Adrenal gland (tissue), 12 donors: Measurements from ENCODE around the gene FILIP1. TPM values are rescaled to one million over a fixed set of nuclear protein-coding genes. Genes with fewer than 3 reads are reported as not detected.

Source experiments
- DNase-seq, 7 donors: peaks; one replicate each; pipeline ENCODE4 v3.0.0-alpha.2; 2019 to 2020
- H3K27ac ChIP-seq, 5 donors: fragments of 200-600 bp; sonication (generic) in 4 of 5; 1 replicate in 3 of 5; 2 replicates in 2 of 5; pipeline versions ENCODE4 v1.5.1 to v1.8.0; 2016 to 2020; ENCODE audit warnings: mild to moderate bottlenecking in 1 of 5
- H3K27me3 ChIP-seq: fragments of 200-600 bp; 2 replicates; pipeline ENCODE4 v1.8.0; 2021
- H3K36me3 ChIP-seq, 2 donors: fragments of 200-600 bp; replicated peaks in 1 of 2; 1 replicate in 1 of 2; 2 replicates in 1 of 2; pipeline versions ENCODE4 v1.5.1 to v1.8.0; 2018 to 2022
- H3K4me1 ChIP-seq, 2 donors: fragments of 200-600 bp; replicated peaks in 1 of 2; 1 replicate in 1 of 2; 2 replicates in 1 of 2; pipeline versions ENCODE4 v1.5.1 to v1.8.0; 2018 to 2021
- H3K4me3 ChIP-seq, 4 donors: fragments of 200-600 bp; sonication (generic) in 3 of 4; one replicate each; pipeline ENCODE4 v1.5.1; 2016 to 2018
- H3K9me3 ChIP-seq, 3 donors: fragments of 200-600 bp; sonication (generic) in 1 of 3; replicated peaks in 1 of 3; 1 replicate in 2 of 3; 2 replicates in 1 of 3; pipeline versions ENCODE4 v1.5.1 to v1.8.0; 2016 to 2021
- POLR2A ChIP-seq, 2 donors: fragments of 450-650 bp; IDR thresholded peaks; one replicate each; pipeline ENCODE4 v1.6.1; 2017; ENCODE audit warnings: antibody characterized with exemption in 2 of 2, mild to moderate bottlenecking in 2 of 2, moderate library complexity in 1 of 2
- WGBS, 4 donors: extraction: QIAGEN DNeasy Blood & Tissue Kit in 2 of 4; methylation state at CpG; one replicate each; pipeline versions ENCODE4 v1.1.5 to v1.1.7; 2013 to 2017; 5-methylcytosine and 5-hydroxymethylcytosine counted together
- intact Hi-C, 2 donors: fragments of 100-400 bp; cut with DNase I; formaldehyde crosslinking; loops; one replicate each; pipeline versions ENCODE4 v1.14.1 to v1.15.0; 2022 to 2023
- polyA plus RNA-seq, 3 donors: library from polyadenylated mRNA; stranded (reverse); fragments of 200-250 nt in 2 of 3; fragments of 350-450 nt in 1 of 3; fragmentation: Illumina TruSeq in 1 of 3; extraction: RNeasy Lipid Tissue Mini Kit (QIAGEN cat#74804) in 1 of 3; gene quantifications; one replicate each; pipeline ENCODE4 v1.2.3, GENCODE V29; 2013 to 2014
- total RNA-seq, 9 donors: library from RNA; depleted of rRNA in 4 of 9; stranded (reverse); fragments of >200 nt in 4 of 9; fragments of 120-200 nt in 1 of 9; fragmentation: NEBNext Ultra II Directional in 1 of 9; extraction: Animal tissue kit (Norgen Biotek cat#: 25700) in 1 of 9; gene quantifications; one replicate each; pipeline versions ENCODE4 v1.1.0 to v1.2.4, GENCODE V29; 2013 to 2023
- TF ChIP-seq, protein P1 (sequence below), 6 experiments: fragments of 450-650 bp in 4 of 6; fragments of 200-600 bp in 2 of 6; sonication (generic) in 1 of 6; IDR thresholded peaks; 1 replicate in 5 of 6; 2 replicates in 1 of 6; pipeline versions ENCODE4 v1.5.1 to v1.8.0; 2016 to 2021; ENCODE audit warnings: antibody characterized with exemption in 6 of 6, mild to moderate bottlenecking in 2 of 6, moderate library complexity in 1 of 6
- donor health status: healthy with polysubstance abuse.
- donor health status: Bipolar disorder and iron deficiency.
- donor health status: DM: yes; HTN: yes; CAD: no.
- donor health status: DM: no; HTN: no; CAD: no.
- donor health status: DM: no; HTN: no; CAD: no.
- donor health status: DM: yes; HTN: yes; CAD: no.

The FILIP1 gene
- total and polyA plus RNA-seq, 12 donors: 0.94 to 8.0 (median 2.3) TPM

DNA sequence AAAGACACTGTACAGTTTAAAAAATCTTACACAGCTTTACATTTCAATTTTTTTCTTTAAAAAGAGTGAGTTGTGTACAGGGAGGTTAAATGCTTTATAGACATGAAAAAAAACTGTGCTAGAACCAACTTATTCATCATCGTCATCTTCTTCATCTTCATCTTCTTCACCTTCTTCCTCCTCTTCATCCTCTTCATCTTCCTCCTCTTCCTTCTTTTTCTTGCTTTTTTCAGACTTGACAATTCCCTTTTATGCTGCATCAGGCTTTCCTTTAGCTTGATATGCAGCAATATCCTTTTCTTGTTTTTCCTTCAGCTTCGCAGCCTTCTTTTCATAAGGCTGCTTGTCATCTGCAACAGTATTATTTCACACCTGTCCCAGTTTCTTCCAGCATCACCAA is 174.7 kb downstream of the FILIP1 start:
- TF ChIP-seq POLR2A (IDR thresholded peaks at IDR 0.05): no peak
- TF ChIP-seq, protein P1, sequence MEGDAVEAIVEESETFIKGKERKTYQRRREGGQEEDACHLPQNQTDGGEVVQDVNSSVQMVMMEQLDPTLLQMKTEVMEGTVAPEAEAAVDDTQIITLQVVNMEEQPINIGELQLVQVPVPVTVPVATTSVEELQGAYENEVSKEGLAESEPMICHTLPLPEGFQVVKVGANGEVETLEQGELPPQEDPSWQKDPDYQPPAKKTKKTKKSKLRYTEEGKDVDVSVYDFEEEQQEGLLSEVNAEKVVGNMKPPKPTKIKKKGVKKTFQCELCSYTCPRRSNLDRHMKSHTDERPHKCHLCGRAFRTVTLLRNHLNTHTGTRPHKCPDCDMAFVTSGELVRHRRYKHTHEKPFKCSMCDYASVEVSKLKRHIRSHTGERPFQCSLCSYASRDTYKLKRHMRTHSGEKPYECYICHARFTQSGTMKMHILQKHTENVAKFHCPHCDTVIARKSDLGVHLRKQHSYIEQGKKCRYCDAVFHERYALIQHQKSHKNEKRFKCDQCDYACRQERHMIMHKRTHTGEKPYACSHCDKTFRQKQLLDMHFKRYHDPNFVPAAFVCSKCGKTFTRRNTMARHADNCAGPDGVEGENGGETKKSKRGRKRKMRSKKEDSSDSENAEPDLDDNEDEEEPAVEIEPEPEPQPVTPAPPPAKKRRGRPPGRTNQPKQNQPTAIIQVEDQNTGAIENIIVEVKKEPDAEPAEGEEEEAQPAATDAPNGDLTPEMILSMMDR (IDR thresholded peaks at IDR 0.05): no peak
- Histone ChIP-seq H3K9me3 (no peaks in the 10 kb centered on the region), H3K27ac (no peak overlapping the region), H3K27me3 (no peaks in the 10 kb centered on the region), H3K4me1 (no peaks in the 10 kb centered on the region), H3K4me3 (no peak overlapping the region), H3K36me3 (no peaks in the 10 kb centered on the region)
- intact Hi-C loops: no loop called here
- DNase-seq: no peak
- WGBS, 4 donors: 68 to 97% (median 78%) methylated on average over 2 of the region's 2 CpGs

DNA sequence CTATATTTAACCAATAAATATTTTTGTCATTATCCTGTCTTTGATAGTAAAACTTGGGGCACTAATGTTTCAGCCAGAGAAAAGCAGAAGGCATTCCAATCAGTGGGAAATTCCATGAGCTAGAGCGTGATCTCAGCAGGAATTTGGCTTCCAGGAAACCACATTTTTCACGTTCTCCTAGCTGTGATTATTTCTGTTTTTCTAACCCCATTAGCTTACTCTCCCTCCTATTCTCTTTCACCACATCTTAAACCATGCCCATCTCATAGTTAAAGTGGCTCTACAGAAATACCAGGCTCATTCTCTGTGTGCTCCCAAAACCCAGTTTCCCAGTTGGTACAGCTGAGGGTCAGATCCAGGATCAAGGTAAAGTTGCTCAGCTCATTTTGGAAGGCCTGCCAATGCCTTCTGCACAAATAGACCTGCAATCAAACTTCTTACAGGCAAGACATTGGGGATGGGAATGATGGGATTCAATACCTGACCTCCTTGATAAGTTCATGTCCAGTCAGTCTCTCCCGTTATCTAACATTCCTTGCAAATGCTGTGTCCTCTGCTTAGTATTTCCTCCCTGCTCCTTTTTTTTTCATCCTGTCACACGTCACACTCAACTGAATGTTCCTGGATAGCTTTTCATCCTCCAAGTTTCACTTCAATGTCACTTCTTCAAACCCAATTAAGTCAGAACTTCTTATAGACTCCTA is 175.9 kb downstream of the FILIP1 start:
- Histone ChIP-seq H3K27ac (peak overlapping the region in 2 of 5 donors; percentile 19 to 80), H3K4me1 (no peaks in the 10 kb centered on the region), H3K36me3 (no peaks in the 10 kb centered on the region), H3K9me3 (no peaks in the 10 kb centered on the region), H3K27me3 (no peaks in the 10 kb centered on the region), H3K4me3 (no peak overlapping the region)
- intact Hi-C loops: no loop called here
- WGBS, 4 donors: 53 to 61% (median 60%) methylated on average over 4 of the region's 4 CpGs
- TF ChIP-seq POLR2A (IDR thresholded peaks at IDR 0.05): no peak
- TF ChIP-seq, protein P1 (IDR thresholded peaks at IDR 0.05): no peak
- DNase-seq: no peak

DNA sequence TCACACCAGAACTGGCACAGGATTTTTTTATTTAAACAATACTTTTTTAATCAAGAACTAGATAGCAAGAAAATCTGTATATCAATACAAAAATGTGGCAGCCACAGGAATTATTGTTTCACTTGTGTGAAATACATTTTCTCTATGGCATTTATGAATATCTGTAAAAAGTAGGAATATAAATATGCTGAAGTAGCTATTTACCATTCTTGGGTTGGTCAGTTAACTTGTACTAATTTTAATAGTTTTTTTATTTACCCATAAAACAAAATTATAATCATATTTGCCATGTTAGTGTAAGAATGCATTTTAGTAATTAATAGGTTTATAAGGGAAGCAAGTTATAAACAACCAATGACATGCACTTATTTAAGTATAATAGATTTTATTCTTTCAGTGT is 177.6 kb downstream of the FILIP1 start:
- Histone ChIP-seq H3K27me3 (no peaks in the 10 kb centered on the region), H3K9me3 (no peaks in the 10 kb centered on the region), H3K36me3 (no peaks in the 10 kb centered on the region), H3K4me1 (no peaks in the 10 kb centered on the region), H3K4me3 (no peak overlapping the region), H3K27ac (no peak overlapping the region)
- intact Hi-C loops: no loop called here
- no peak for DNase-seq
- no peak for TF ChIP-seq POLR2A (IDR thresholded peaks at IDR 0.05)
- TF ChIP-seq, protein P1 (IDR thresholded peaks at IDR 0.05): no peak

DNA sequence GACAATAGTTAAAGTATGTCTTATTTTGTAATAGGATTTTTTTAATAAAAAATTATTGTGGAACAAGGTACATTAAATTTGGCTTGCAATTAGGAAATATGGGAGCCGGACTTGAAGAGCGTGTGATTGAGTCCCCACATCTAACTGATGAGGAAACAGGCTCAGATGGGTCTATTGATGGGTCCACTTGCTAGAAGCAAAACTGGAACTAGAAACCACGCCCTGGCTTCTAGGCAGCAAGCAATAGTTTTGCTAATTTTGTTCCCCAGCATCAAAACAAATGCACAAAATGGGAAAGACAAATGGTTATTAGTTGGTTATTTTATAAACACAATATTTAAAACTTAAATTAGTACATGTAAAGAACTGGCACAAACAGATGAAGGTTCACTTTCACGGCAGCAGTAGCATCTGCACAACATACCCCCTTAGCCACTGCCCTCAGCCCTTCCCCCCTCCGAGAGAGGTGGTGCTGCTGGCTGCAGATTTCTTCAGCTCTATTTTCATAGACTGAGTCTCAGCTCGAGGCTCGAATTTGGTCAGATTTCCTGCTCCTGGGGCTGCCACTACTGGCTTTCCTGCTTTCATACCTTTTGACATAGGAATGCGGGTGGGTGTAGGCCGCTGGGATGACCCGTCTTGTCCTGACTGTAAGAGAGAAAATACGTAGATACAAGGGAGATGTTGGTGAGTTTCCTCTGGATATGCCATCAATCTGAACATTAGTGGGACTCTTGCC is 185.2 kb downstream of the FILIP1 start:
- Histone ChIP-seq H3K27me3 (no peaks in the 10 kb centered on the region), H3K9me3 (no peaks in the 10 kb centered on the region), H3K36me3 (no peaks in the 10 kb centered on the region), H3K4me1 (no peaks in the 10 kb centered on the region), H3K4me3 (no peak overlapping the region), H3K27ac (no peak overlapping the region)
- intact Hi-C loops: no loop called here
- no peak for DNase-seq
- 71 to 77% (median 76%) methylated on average over 11 of the region's 11 CpGs for WGBS, 4 donors
- TF ChIP-seq, protein P1 (IDR thresholded peaks at IDR 0.05): no peak
- no peak for TF ChIP-seq POLR2A (IDR thresholded peaks at IDR 0.05)
